Left ventricle myocardium superior (tissue), 1 donor: ENCODE results near the gene BANP. TPM values are rescaled to one million over a fixed set of nuclear protein-coding genes. Genes with fewer than 3 reads are reported as not detected.
"Not testable (repeated sequence)": the region's sequence is repeated elsewhere in the genome, so short reads cannot be mapped to it uniquely, and the experiment has no call there.

Source experiments
- ATAC-seq: fragments of 200-7000 bp; cut with Tn5 transposase; one replicate; pipeline ENCODE4 v1.9.1; 2020; ENCODE audit warnings: mild to moderate bottlenecking, moderate library complexity
- DNase-seq: peaks from one replicate; pipeline ENCODE4 v3.0.0-alpha.2; 2020
- intact Hi-C: fragments of 100-400 bp; cut with micrococcal nuclease; formaldehyde crosslinking; loops from one replicate; pipeline ENCODE4 v1.11.0; 2022
- total RNA-seq: library from RNA; stranded (reverse); fragmentation: NEBNext Ultra II Directional; extraction: Animal tissue kit (Norgen Biotek cat#: 25700); gene quantifications from one replicate; pipeline ENCODE4 v1.2.1, GENCODE V29; 2021
- donor health status: DM: no; HTN: yes; CAD: no; lungs with severe emphysema.

The BANP gene
- total RNA-seq, 1 donor from 2014 or later, result 15.5 TPM

DNA sequence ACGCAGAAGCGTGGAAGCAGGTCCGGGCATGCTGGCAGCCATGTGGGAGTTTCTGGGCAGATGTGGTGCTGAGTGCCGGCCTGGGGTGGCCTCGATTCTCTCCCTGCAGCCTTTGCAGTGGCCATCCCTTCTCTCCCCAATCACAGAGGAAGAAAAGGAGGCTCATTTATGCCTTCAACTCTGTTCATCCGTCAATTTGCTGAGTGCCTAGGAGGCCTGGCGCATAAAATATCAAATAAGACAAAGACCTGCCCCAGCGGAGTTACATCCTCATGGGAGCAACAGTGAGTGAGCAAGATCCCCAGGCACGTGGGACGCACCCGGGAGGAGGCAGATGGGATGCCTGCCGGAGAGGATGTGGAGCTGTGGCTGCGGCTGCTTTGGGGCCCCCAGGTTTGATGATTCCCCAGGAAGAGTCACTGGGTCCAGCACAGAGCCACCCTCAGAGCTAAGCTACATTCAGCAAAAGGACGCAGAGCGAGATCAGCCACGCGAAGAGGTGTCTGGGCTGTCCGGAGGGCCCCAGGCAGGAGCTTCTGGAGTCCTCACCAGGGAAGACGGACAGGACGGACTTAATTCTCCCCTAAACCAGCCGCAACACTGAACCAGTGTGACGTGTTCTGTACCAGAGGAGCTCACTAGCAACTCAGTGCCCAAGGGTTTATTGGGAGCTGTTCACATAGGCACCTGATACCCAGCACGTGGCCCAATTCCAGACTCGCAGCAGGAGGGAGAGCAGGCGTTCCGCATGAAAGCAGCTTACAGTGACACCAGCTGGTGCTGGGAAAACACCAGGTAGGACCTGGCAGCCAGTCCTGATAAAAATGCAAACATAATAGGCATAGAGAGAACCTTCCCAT lies 26.2 kb upstream of the BANP start:
- DNase-seq (no peak), ATAC-seq (peak; percentile 57)
- intact Hi-C loops, result no loop called here

DNA sequence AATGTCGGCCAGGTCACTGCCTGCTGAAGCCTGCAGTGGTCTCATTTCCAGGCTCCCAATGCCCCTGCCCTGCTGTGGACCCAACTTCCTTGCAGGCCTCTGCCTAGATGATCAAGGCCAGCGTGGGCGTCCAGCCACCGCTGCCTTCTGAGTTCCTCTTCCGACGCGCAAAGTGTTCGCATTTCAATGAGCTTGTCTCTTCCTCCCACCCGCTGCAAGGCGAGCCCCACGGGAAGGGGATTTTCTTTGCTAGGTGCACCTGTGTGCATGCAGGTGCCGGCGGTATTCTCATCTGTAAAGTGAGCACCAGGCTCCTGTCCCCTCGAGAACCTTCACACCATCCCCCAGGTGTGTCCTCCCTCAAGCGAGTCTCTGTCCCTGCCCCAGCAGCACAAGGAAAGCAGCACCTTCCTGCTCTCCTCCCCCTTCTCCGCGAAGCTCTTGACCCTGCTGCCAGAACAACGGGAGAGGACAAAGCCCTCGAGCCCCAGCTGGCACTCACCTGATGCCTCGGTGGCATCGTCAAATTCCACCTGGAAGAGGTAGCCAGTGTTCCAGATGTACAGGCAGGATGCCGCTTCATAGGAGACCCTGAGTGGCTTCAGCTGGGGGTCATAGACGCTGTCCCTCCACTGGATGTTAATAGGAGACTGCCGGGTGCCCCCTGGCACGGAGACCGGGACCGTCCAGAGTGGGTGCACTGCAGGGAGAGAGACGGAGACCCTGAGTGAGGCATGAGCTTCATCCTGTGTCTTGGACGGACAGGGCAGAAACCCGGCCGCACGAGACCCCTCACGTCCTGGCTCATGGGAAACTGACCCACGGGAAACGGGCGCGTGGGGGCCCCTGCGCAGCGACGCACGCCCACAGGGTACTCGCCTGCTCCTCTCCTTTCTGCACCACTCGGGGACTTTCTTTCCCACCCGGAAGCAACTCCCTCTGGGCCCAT lies 24.7 kb upstream of the BANP start:
- no peak for ATAC-seq
- intact Hi-C loops, result no loop called here

DNA sequence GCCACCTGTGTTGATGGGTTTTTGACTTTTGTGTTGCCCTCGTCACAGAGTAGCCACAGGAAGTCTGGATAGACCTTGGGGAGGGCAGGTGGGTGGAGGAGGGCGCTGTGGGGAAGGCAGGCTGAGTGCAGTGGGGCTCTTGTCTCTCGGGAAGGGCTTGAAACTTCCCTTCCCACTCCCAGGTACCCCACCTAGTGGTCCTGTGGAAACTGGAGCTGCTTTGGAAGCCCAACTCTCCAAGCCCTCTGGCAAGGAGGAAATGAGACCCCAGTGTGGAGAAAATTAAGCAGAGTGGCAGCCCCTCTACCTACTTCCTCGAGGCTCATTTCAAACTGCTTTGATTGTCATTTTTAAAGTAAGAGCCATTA lies 24.1 kb upstream of the BANP start:
- no peak for DNase-seq
- ATAC-seq, result no peak
- intact Hi-C loops, result no loop called here

More for the DNA sequence above, 24.7 kb upstream of the BANP start:
- DNase-seq, result no peak

DNA sequence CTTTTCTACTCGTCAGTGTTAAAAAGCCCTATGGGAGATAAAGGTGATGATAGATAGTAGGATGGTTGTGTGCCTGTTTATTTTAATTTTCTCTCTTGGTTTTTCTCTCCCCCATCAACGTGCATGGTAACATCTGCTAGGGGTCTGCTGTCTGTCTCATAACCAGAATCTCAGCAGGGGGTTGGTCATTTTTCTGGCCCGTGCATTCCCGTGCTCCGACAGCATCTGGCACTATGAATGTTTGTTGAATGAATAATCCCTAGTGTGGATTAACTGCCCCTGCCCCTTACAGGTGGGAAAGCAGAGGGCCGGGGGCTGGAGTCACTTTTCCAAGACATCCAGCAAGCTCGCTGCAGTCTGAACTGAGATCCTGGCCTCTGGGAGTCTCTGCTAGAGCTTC lies 21.2 kb upstream of the BANP start:
- intact Hi-C loops, result no loop called here
- no peak for ATAC-seq
- no peak for DNase-seq

DNA sequence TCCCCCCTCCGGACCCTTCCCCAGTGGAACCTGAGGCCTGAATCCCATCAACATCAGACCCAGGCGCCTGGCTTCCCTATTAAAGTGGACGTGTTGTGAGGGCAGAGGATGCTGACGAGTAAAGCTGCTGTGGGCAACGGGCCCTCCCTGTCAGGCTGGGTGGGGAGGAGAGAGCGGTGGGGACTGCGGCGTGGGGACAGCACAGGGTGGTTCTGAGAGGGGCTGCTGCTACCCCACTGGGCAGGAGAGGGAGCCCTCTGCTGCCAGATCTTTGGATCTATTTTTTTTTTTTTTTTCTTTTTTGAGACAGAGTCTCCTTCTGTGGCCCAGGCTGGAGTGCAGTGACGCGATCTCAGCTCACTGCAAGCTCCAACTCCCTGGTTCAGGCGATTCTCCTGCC lies 20.8 kb upstream of the BANP start:
- intact Hi-C loops, result no loop called here
- no peak for ATAC-seq
- DNase-seq, result no peak

DNA sequence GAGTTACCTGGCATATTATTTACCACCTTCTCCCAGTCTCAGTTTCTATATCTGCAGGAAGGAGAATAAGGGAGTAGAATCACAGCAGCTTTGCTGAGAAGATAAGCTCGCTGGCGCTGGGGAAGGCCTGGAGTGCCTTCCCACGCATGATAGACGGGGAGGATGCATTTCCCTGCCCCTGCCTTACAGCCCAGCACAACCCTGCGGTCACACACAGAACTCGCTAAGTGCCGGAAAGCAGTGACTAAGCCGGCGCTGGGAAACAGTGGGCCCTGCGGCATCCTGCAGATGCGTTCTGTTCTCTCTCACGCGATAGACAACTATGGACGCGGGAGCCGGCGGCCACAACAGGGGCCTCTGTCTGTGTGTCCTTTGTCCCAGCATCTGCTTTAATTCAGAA lies 19.7 kb upstream of the BANP start:
- ATAC-seq (no peak), DNase-seq (no peak)
- intact Hi-C loops, result no loop called here

DNA sequence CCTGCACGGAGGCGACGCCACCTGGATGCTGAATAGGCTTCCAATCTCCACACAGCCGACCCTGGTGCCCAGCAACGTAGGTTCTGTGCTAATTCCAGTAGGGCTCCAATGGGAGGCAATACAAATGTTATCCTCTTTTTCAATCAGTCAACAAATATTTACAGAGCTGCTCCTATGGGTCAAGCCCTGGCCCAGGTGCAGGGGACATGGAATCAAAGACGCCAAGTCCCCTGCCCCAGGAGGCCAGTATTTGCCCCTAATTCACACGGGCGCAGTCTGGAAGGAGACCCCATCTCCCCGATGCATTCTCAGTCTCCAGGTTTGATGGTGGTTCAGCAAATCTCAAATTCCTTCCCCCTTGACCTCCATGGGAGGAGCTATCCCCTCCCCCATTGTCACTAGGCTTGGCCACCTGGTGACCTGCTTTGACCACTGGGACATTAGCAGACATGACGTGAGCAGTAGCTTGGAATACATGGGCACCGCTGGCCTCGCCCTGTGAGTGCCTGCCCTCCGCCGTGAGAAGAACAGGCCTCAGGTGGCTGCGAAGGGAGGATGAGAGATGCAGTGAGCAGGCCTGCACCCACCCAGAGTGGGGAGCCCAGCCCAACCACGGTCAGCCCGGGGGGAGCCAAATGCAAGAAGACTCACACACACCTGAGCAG lies 18.6 kb upstream of the BANP start:
- ATAC-seq, intact Hi-C loops, DNase-seq: not testable (repeated sequence)

DNA sequence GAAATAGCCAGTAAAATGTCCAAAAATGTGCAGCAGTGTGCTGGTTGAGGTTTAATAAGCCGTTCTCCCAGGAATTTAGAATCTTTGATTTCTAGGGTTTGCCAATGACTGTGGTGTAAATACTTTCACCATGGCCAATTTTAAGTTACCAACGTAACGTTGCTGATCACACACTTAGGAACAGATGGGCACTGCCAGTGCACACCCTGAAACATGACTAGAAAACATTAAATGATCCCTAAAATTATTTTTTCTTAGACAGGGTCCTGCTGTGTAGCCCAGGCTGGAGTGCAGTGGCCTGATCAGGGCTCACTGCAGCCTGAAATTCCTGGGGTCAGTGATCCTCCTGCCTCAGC lies 18.1 kb upstream of the BANP start:
- no peak for DNase-seq
- intact Hi-C loops, result no loop called here
- ATAC-seq, result no peak

DNA sequence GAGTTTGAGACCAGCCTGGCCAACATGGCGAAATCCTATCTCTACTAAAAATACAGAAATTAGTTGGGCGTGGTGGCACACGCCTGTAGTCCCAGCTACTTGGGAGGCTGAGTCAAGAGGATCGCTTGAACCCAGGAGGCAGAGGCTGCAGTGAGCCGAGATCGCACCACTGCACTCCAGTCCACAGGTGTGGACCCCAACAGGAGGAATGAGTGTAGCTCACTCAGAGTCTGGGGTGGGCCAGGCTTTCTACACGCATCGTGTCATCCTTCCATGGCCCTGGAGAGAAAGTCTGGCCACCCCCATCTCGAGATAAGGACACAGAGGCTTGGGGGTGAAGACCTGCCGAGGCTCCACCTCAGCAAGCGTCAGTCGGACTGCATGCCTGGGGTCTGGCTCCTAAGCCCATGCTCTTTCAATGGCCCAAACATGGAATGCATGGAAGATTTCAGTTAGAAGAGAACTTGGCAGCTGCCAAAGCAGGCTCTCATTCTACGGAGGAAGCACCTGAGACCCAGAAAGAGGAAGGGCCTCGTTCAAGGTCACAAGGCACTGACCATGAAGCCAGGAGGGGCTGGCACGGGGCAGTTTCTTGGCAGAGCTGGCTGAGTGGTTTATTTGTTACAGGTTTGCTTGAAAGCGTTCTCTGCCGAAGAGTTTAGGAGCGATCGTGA lies 16.3 kb upstream of the BANP start:
- intact Hi-C loops, DNase-seq, ATAC-seq: not testable (repeated sequence)

DNA sequence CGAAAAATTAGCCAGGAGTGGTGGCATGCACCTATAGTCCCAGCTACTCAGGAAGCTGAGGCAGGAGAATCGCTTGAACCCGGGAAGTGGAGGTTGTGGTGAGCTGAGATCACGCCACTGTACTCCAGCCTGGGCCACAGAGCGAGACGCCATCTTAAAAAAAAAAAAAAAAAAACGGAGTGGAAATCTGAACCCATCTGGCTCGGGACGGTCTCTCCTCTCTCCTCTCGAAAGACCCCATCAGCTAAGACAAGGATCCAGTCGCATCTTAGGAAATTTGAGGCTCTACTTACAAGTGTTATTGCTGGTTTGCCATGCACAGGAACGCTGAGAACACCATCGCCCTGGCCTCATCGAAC lies 15.2 kb upstream of the BANP start:
- intact Hi-C loops, result not testable (repeated sequence)

DNA sequence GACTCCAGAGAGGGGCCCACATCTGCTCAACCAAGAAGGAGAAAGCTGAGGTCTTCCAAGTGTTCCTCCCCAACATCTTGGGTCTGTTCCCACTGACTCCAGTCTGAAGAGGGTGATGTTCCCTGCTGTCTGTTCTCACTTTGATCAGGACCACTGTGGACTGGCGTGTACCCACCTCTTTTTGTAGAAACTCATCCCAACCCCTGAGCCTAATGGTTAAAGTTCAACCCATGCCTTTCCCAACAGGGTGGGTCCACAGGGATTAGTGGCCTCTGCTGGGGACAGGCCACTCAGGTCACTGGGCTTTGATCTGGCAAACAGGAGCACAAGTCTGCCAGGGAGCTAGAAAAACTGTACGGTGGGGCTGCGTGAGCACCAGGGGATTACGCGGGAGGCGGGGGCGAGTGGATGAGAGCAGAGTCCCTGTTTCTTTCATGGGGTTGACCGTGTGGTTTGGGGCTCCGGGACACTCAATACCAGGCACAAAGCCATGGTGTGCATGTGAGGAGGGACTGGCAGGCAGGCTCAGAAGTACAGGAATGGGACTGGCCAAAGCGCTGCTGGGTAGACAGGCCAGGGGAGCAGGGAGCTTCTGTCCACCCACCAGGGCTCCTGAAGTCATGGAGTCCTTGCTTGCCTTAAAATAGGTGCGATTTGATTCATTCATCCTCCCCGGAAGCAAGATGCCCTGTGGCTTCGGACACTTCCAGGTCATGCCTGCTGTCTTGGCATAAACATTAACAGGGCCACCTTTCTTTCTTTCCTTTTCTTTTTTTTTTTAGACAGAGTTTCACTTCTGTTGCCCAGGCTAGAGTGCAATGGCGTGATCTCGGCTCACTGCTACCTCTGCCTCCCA lies 14.6 kb upstream of the BANP start, which contains the start of gene CA5A:
Gene CA5A (minus strand): TSS at position 155 of the 856 bp plus-strand sequence. CDS start 79 bp downstream, at position 76.
- intact Hi-C loops, result no loop called here
- DNase-seq, result no peak
- no peak for ATAC-seq

More for the DNA sequence above, 15.2 kb upstream of the BANP start:
- ATAC-seq, DNase-seq: not testable (repeated sequence)

DNA sequence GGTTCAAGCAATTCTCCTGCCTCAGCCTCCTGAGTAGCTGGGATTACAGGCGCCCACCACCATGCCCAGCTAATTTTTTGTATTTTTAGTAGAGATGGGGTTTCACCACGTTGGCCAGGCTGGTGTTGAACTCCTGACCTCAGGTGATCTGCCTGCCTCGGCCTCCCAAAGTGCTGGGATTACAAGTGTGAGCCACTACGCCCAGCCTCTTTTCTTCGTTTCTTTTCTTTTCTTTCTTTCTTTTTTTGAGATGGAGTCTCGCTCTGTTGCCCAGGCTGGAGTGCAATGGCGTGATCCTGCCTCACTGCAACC lies 14.0 kb upstream of the BANP start:
- DNase-seq, intact Hi-C loops, ATAC-seq: not testable (repeated sequence)

DNA sequence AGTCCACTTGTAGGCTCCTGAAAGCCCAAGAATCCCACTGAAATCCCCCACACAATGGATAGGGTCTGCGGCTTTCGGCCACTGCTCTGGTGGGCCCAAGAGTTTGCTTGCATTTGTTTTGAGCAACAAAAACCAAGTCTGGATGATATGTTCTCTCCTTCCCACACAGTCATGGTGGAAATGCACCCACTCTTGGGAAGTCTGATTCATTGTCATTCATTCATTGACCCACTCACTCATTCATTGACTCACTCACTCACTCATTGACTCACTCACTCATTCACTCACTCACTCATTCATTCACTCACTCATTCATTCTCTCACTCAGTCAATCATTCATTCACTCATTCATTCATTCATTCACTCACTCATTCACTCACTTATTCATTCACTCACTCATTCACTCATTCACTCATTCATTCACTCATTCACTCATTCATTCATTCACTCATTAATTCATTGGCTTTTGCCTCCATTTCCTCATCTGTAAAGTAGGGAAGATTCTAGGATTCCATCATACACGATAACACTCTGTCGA lies 12.8 kb upstream of the BANP start:
- intact Hi-C loops, result no loop called here
- ATAC-seq, result no peak
- DNase-seq, result no peak

DNA sequence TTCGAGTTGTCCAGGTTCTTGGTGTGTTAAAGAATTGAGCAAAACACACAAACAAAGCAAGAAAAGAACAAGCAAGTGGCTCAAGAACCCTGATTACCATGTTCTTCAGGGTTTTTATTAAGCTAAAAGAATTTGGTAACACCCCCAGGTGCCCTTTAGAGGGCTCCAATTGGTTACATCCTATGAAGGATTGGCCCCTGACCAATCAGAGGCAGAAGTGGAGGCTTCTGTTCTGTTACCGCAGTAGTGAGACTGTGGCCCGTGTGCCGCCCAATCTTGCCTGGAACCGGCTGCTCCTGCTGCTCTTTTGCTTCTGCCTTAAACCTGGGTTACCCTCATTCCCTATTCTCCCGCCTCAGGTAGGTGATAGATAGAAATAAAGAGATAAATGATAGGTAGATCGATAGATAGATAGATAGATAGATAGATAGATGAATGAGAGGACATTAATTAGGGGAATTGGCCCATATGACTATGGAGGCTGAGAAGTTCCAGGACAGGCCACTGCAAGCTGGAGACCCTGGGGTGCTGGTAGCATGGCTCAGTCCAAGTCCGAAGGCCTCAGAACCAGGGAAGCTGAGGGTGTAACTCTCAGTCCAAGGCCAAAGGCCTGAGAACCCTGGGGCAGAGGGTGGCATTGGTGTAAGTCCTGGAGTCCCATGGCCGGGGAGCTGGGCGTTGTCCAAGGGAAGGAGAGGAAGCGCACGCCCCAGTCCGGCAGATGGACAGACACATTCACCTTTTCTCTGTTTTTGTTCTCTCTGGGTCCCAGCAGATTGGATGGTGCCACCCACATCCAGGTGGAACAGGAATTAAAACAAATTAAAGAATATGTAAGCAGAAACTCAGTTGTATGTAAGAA lies 11.4 kb upstream of the BANP start:
- ATAC-seq (no peak), DNase-seq (no peak)
- intact Hi-C loops, result no loop called here

DNA sequence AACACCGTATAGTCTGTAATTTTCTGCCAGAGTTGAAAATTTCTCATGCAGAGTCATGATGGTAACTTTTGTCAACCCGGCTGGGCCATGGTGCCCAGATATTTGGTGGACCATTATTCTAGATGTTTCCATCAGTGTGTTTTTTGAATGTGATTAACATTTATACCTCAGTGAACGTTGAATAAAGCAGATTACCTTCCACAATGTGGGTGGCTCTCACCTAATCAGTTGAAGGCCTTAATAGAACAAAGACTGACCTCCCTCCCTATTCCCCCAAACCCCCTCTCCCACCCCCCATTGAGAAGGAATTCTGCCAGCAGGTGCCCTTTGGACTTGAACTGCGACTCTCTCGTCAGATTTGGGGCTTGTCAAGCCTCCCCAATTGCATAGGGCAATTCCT lies 8.6 kb upstream of the BANP start:
- DNase-seq (no peak), ATAC-seq (no peak)
- intact Hi-C loops, result no loop called here

DNA sequence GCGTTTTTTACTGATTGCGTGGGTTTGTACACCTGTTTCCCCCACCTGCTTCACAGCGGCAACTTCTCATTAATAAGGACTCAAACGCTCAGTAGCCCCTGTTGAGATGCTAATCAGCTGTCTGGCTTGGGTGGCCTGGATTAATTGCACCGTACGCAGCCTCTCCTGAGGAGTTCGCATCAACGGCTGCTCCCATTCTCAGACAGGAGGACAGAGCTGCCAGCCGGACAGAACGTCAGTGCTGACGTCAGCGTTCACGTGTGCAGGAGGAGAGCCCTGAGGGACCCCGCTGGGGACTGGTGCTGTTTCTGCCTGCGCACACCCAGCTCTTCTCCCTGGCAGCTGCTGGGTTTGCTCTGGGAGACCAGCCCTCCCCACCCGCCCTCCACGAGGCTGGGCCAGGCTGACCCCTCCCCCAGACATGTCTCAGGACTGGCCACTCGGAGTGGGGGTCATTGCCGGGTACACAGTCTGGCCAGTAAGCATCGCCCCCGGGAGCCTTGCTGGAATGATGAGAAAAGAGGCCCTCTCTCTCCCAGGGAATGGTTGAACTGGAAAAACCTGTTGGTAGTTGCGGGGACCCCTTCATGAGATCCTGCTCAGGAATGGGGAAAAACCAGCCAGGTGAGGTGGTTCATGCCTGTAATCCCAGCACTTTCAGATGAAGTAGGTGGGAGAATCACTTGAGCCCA lies 5.7 kb upstream of the BANP start:
- intact Hi-C loops, result no loop called here
- DNase-seq (peak; percentile 82), ATAC-seq (peak; percentile 85)
